ENCODE measurements around the gene C19orf38. TPM values are rescaled to one million over a fixed set of nuclear protein-coding genes. Genes with fewer than 3 reads are reported as not detected.

C19orf38 gene
- total and polyA plus RNA-seq, 2 of the 4 experiments (the other 2 are of a cell fraction) = 0.18 to 0.19 TPM

DNA sequence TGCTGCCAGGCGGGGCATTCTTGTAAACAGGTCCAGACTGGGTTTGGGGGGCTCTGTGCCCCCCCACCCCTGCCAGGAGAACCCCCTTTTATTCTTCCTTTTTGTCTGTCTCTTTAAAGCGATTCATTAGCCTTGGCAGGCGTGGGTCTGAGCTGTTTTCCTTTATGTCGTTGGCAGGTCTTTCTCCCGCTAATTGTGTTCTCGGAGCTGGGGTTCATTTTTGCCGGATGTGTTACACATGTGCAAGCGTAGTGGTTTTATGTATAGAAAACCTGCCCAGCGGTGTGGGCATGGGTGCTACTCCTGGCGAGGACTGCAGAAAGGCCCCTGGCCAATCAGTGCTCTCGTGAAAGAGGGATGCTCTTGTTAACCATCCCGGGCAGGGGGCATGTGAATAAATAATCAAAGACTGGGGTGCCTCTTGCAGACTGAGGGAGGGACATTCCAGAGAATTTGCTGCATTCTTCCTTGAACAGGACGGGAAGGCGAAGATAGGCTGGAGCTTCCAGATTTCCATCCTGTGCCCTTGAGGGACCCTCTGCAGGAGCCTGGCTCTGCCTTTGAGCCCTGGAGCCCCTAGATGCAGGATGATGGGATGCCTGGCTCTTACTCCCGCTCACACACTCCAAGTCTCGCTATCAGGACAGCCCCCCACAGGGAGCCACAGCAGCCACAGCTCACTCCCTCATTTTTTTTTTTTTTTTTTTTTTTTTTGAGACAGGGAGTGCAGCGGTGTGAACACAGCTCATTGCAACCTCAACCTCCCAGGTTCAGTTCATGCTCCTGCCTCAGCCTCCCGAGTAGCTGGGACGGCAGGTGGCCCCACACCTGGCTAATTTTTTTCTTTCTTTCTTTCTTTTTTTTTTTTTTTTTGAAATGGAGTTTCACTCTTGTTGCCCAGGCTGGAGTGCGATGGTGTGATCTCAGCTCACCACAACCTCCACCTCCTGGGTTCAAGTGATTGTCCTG is 37.3 kb downstream of the C19orf38 start:
- in situ Hi-C loops (cut with MboI; ENCODE audit: low sequenced_read_pairs) = no loop called here
- WGBS, 2 experiments (ENCODE audit: extremely low coverage in 2 of 2, insufficient read length in 1 of 2) = 60% methylated on average over 8 of the region's 20 CpGs; no CpG with 5 or more reads in 1 of the 2 experiments
- H3K36me3 ChIP-seq (ENCODE audit: control insufficient read depth, insufficient read depth, low read length) = 0 out of 2 replicates have a peak, but pooled peaks cover 2% of the 10 kb centered on the region
- TF ChIP-seq RCOR1 (IDR thresholded peaks at IDR 0.05; ENCODE audit: insufficient replicate concordance, low read length) (no peak), MAFK (IDR thresholded peaks at IDR 0.05; ENCODE audit: low read depth, low read length) (no peak), MXI1 (IDR thresholded peaks at IDR 0.05; ENCODE audit: borderline replicate concordance, low read depth, low read length) (no peak), MAZ (IDR thresholded peaks at IDR 0.05; ENCODE audit: borderline replicate concordance, low read depth, low read length) (no peak), SMC3 (IDR thresholded peaks at IDR 0.05; ENCODE audit: low read depth, low read length) (no peak), BHLHE40 (IDR thresholded peaks at IDR 0.05; ENCODE audit: low read depth, low read length) (no peak), RAD21 (IDR thresholded peaks at IDR 0.05; ENCODE audit: low read length) (no peak), POLR2A (IDR thresholded peaks at IDR 0.05; ENCODE audit: low read depth, low read length) (no peak), CEBPB (IDR thresholded peaks at IDR 0.05; ENCODE audit: low read depth, low read length) (no peak), RFX5 (IDR thresholded peaks at IDR 0.05; ENCODE audit: low read depth, low read length) (no peak), NFE2L2 (IDR thresholded peaks at IDR 0.05; ENCODE audit: low read depth, low read length) (no peak)
- TF ChIP-seq, protein P1, sequence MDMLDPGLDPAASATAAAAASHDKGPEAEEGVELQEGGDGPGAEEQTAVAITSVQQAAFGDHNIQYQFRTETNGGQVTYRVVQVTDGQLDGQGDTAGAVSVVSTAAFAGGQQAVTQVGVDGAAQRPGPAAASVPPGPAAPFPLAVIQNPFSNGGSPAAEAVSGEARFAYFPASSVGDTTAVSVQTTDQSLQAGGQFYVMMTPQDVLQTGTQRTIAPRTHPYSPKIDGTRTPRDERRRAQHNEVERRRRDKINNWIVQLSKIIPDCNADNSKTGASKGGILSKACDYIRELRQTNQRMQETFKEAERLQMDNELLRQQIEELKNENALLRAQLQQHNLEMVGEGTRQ (IDR thresholded peaks at IDR 0.05; ENCODE audit: low read depth, low read length) = no peak
- TF ChIP-seq, protein P2, sequence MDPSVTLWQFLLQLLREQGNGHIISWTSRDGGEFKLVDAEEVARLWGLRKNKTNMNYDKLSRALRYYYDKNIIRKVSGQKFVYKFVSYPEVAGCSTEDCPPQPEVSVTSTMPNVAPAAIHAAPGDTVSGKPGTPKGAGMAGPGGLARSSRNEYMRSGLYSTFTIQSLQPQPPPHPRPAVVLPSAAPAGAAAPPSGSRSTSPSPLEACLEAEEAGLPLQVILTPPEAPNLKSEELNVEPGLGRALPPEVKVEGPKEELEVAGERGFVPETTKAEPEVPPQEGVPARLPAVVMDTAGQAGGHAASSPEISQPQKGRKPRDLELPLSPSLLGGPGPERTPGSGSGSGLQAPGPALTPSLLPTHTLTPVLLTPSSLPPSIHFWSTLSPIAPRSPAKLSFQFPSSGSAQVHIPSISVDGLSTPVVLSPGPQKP (IDR thresholded peaks at IDR 0.05; ENCODE audit: borderline replicate concordance, low read depth, low read length) = no peak

More for the DNA sequence above, 37.3 kb downstream of the C19orf38 start:
- Histone ChIP-seq H2AFZ (replicated peaks; ENCODE audit: low read length, poor library complexity) (peak overlapping the region; percentile 26), H3K18ac (ENCODE audit: low read depth, low read length) (no peak overlapping the region), H2AK9ac (replicated peaks; ENCODE audit: low read depth, low read length, poor library complexity) (peak overlapping the region; percentile 7), H4K8ac (ENCODE audit: low read depth in 2 of 2, low read length in 2 of 2) (no peak overlapping the region), H3K56ac (ENCODE audit: extremely low read depth, insufficient read depth, low read length) (no peak overlapping the region), H3K4me1 (ENCODE audit: control insufficient read depth, insufficient read depth, low read length) (peaks cover 16% of the 10 kb centered on the region), H4K5ac (ENCODE audit: low read depth, low read length) (no peak overlapping the region), H2AK5ac (ENCODE audit: low read depth, low read length) (no peak overlapping the region), H3K14ac (replicated peaks; ENCODE audit: low read depth, low read length) (0 out of 2 replicates have a peak overlapping the region, but pooled peaks have one; percentile 19), H3K4me2 (ENCODE audit: low read depth, low read length) (no peak overlapping the region), H2BK20ac (ENCODE audit: low read depth, low read length) (no peak overlapping the region), H3K79me1 (ENCODE audit: low read depth in 1 of 2, low read length in 2 of 2) (peaks cover 11 to 88% of the 10 kb centered on the region in 2 experiments), H3K4ac (ENCODE audit: low read depth, low read length) (peak overlapping the region; percentile 31; the same call in 1 of the 2 replicates), H4K91ac (ENCODE audit: insufficient read depth, low read depth, low read length) (no peak overlapping the region), H3K27ac (ENCODE audit: insufficient read depth, low read length) (no peak overlapping the region), H3K9ac (ENCODE audit: low read depth, low read length) (no peak overlapping the region), H3K9me1 (ENCODE audit: insufficient read depth, low read length) (peaks cover 27% of the 10 kb centered on the region), H3K27me3 (ENCODE audit: control insufficient read depth, insufficient read depth, low read length) (no peaks in the 10 kb centered on the region), H3K23ac (ENCODE audit: low read depth, low read length) (no peak overlapping the region), H2BK120ac (ENCODE audit: low read depth, low read length) (no peak overlapping the region), H3K9me3 (ENCODE audit: control insufficient read depth, insufficient read depth, low read length) (no peaks in the 10 kb centered on the region), H3K4me3 (ENCODE audit: insufficient read depth, low read depth, low read length) (no peak overlapping the region), H2BK15ac (ENCODE audit: low read depth, low read length) (no peak overlapping the region; the same call in 2 of the 3 replicates), H4K20me1 (ENCODE audit: insufficient read depth, low read length) (peaks cover 64% of the 10 kb centered on the region), H2BK5ac (ENCODE audit: low read depth, low read length, poor library complexity, severe bottlenecking) (no peak overlapping the region)
- ATAC-seq (ENCODE audit: low read depth) (peak; percentile 35), DNase-seq (no peak)
- POLR2A ChIA-PET (ENCODE audit: unreplicated experiment) = interaction anchor here (0.5 to 0.6 kb wide), 2 partner anchors 71 to 566 kb away, joined by 3 to 4 read pairs; no protein-coding TSS in a partner anchor
- no TSS peak for BruUV-seq (replicated peaks)
- CTCF ChIA-PET = interaction anchor here (0.7 kb wide), 1 partner anchor 24 kb away, joined by 3 read pairs; no protein-coding TSS in a partner anchor
- intact Hi-C loops (cut with micrococcal nuclease) = no loop called here
- dilution Hi-C loops (cut with HindIII; ENCODE audit: low sequenced_read_pairs, unreplicated experiment) = no loop called here

Data from IMR-90 (cell line).